MCF 10A (cell line): ENCODE results near the gene TYK2. TPM values are rescaled to one million over a fixed set of nuclear protein-coding genes. Genes with fewer than 3 reads are reported as not detected.

Experiments
- Bru-seq: library from RNA; stranded (reverse); fragments of 400-500 nt; gene quantifications from one replicate; lab custom pipeline; 2021; lab: Mats Ljungman, UMichigan
- BruChase-seq, 2 experiments: library from RNA; stranded (reverse); fragments of 400-500 nt; gene quantifications; one replicate each; lab custom pipeline; 2021; lab: Mats Ljungman, UMichigan
- BruUV-seq: library from RNA; stranded (reverse); fragments of 400-500 nt; replicated peaks from 2 replicates; lab custom pipeline; 2021; lab: Mats Ljungman, UMichigan
- CTCF ChIA-PET: fragments of 300-600 bp; sonication (Branson Sonifier 250); formaldehyde crosslinking; extraction: SDS; loops from one replicate; lab custom pipeline; 2021; ENCODE audit warnings: antibody characterized with exemption, inconsistent platforms; lab: Yijun Ruan, JAX
- POLR2A ChIA-PET: fragments of 300-600, 350-650 bp; sonication (Branson Sonifier 250); formaldehyde crosslinking; extraction: SDS; loops from one replicate; lab custom pipeline; 2020; ENCODE audit warnings: antibody characterized with exemption, inconsistent platforms; lab: Yijun Ruan, JAX
- DNase-seq: peaks from one replicate; pipeline ENCODE4 v3.0.0-alpha.2; 2018; ENCODE audit not compliant: unreplicated experiment
- H3K27ac Mint-ChIP-seq: one replicate; pipeline ENCODE4 v1.8.0; 2022; ENCODE audit warnings: mild to moderate bottlenecking, low read depth, mixed read lengths; ENCODE audit not compliant: unreplicated experiment
- H3K27me3 Mint-ChIP-seq: one replicate; pipeline ENCODE4 v1.8.0; 2022; ENCODE audit warnings: mixed read lengths; ENCODE audit not compliant: insufficient read depth, unreplicated experiment
- H3K36me3 Mint-ChIP-seq: one replicate; pipeline ENCODE4 v1.8.0; 2022; ENCODE audit warnings: mild to moderate bottlenecking, moderate library complexity, mixed read lengths; ENCODE audit not compliant: insufficient read depth, unreplicated experiment
- H3K4me1 Mint-ChIP-seq: one replicate; pipeline ENCODE4 v1.8.0; 2022; ENCODE audit warnings: mixed read lengths; ENCODE audit not compliant: insufficient read depth, unreplicated experiment
- H3K4me3 Mint-ChIP-seq: one replicate; pipeline ENCODE4 v1.8.0; 2022; ENCODE audit warnings: mild to moderate bottlenecking, moderate library complexity, mixed read lengths; ENCODE audit not compliant: unreplicated experiment
- H3K9me3 Mint-ChIP-seq: one replicate; pipeline ENCODE4 v1.8.0; 2022; ENCODE audit warnings: mixed read lengths; ENCODE audit not compliant: unreplicated experiment
- intact Hi-C: fragments of 100-400 bp; cut with micrococcal nuclease; formaldehyde crosslinking; loops from 2 replicates; pipeline ENCODE4 v1.14.1; 2022
- long read RNA-seq: library from polyadenylated mRNA; stranded (forward); transcript quantifications from one replicate; pipeline ENCODE4 v2.0.0, GENCODE V29; 2022
- total RNA-seq: library from RNA; stranded (reverse); gene quantifications from 2 replicates; pipeline ENCODE4 v1.2.3, GENCODE V29; 2022
- TF ChIP-seq, protein P1 (sequence below): fragments of 200-600 bp; IDR thresholded peaks from one replicate; pipeline ENCODE4 v1.8.0; 2022; ENCODE audit warnings: antibody characterized with exemption, mild to moderate bottlenecking; ENCODE audit not compliant: unreplicated experiment

TYK2 gene
- 75.0 and 83.7 TPM in 2 replicates for total RNA-seq
- Bru-seq, nascent RNA, result percentile 49 among the genes with signal in this experiment
- percentile 65 among the genes with signal in this experiment for BruChase-seq, experiment 1, labeled RNA remaining after a 6-hour chase
- BruChase-seq, experiment 2, labeled RNA remaining after a 2-hour chase, result percentile 54 among the genes with signal in this experiment
- long read RNA-seq, full-length matches to known transcripts, result 59 of 114 reads
- long read RNA-seq, partial matches to known transcripts, result 14 of 114 reads
- long read RNA-seq, other reads (novel, unspliced or antisense), result 41 of 114 reads

DNA sequence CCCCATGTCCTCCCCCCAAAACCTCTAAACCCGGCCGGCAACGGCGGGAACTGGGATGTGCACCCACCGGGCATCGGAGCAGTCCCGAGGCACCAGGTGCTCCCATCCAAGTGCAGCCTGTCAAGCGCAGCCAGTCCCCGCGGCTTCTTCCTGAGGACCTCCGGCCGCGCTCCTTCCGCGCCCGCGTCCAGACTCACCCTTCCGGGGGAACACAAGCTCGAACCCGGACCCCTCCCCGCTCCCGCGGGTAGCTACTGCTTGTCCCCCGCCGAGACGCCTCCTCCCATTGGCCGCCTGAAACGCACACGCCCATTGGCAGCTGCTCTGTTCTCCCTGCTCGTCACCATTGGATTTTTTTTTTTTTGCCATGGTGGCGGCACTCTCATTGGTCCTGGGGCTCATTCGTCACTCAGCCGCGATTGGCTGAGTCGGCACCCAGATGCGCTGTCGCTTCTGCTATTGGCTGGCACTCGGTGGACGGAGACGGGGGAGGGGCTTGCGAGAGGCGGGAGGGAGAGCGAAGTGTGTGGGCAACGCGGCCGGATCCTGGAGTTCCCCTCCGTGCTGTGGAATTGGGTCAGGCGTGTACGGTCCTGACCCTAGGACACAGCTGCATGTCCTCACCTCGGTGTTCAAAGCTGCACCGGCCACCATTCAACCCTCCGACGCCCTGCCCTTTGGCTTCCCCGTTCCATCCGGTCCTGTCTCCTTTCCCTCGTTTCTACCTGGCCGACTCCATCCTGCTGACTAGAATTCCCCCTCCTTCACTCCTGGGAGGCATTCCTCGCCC lies at the start of gene TYK2:
TSS of gene TYK2 (minus strand) at position 260 of the 790 bp plus-strand sequence. CDS start 2,166 bp downstream, outside the sequence.
- POLR2A ChIA-PET, result interaction anchor here (0.7 to 2.5 kb wide), 22 partner anchors 8 to 1936 kb away, joined by 3 to 51 read pairs (median 4); partner anchors contain the start of genes CDC37, ICAM1, ICAM4 and MRPL4

DNA sequence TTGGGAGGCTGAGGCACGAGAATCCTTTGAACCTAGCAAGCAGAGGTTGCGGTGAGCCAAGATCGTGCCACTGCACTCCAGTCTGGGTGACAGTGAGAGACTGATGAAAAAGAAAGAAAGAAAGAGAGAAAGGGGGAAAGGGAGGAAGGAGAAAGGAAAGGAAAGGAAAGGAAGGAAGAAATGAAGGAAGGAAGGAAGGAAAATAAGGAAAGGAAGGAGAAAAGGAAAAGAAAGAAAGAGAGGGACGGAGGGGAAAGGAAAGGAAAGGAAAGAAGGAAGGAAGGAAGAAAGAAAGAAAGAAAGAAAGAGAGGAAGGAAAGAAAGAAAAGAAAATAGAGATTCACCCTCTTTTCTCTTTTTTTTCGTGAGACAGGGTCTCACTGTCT lies 48.6 kb upstream of the TYK2 start:
- Mint-ChIP-seq H3K9me3 (no peaks in the 10 kb centered on the region), H3K4me3 (no peak overlapping the region), H3K36me3 (peaks cover 6% of the 10 kb centered on the region), H3K27me3 (peaks cover 34% of the 10 kb centered on the region), H3K27ac (no peak overlapping the region), H3K4me1 (peaks cover 5% of the 10 kb centered on the region)
- ChIA-PET CTCF (interaction anchor here (2.0 kb wide), 1 partner anchor 15 kb away, joined by 6 read pairs; no protein-coding TSS in a partner anchor), POLR2A (no interaction called here)
- TF ChIP-seq, protein P1, sequence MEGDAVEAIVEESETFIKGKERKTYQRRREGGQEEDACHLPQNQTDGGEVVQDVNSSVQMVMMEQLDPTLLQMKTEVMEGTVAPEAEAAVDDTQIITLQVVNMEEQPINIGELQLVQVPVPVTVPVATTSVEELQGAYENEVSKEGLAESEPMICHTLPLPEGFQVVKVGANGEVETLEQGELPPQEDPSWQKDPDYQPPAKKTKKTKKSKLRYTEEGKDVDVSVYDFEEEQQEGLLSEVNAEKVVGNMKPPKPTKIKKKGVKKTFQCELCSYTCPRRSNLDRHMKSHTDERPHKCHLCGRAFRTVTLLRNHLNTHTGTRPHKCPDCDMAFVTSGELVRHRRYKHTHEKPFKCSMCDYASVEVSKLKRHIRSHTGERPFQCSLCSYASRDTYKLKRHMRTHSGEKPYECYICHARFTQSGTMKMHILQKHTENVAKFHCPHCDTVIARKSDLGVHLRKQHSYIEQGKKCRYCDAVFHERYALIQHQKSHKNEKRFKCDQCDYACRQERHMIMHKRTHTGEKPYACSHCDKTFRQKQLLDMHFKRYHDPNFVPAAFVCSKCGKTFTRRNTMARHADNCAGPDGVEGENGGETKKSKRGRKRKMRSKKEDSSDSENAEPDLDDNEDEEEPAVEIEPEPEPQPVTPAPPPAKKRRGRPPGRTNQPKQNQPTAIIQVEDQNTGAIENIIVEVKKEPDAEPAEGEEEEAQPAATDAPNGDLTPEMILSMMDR, result no peak
- no peak for DNase-seq
- BruUV-seq, result no TSS peak
- intact Hi-C loops, result no loop called here

More for the DNA sequence above, at the start of gene TYK2:
- CTCF ChIA-PET, result interaction anchor here (0.6 to 2.5 kb wide), 11 partner anchors 8 to 121 kb away, joined by 3 to 9 read pairs (median 4); partner anchors contain the start of gene ICAM1
- H3K4me3 Mint-ChIP-seq, result peak within 1 kb of the TSS; percentile 89
- no peaks in the 10 kb centered on the region for H3K27me3 Mint-ChIP-seq
- TF ChIP-seq, protein P1, result no peak
- BruUV-seq, result no TSS peak
- H3K9me3 Mint-ChIP-seq, result no peaks in the 10 kb centered on the region
- peak; percentile 100 for DNase-seq
- H3K36me3 Mint-ChIP-seq, result peaks cover 21% of the 10 kb centered on the region
- H3K27ac Mint-ChIP-seq, result peak within 1 kb of the TSS; percentile 80
- intact Hi-C loops, result loop anchor here (2.0 to 5.0 kb wide), 2 partner anchors 48 to 112 kb away; partner anchors contain the start of gene RAVER1
- H3K4me1 Mint-ChIP-seq, result peaks cover 6% of the 10 kb centered on the region

DNA sequence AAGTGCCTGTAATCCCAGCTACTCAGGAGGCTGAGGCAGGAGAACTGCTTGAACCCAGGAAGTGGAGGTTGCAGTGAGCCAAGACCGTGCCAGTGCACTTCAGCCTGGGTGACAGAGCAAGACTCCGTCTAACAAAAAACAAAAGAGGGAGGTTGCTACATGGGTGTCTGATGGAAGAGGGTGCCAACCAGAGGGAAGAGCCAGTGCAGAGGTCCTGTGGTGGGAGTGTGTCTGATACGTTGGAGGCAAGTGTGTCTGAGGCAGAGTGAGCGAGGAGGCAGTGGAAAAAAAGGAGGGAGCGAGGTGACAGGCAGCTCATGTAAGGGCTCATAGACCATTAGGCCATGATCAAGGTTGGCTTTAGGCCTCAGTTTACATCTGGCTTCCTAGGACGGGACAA lies 46.8 kb upstream of the TYK2 start:
- H3K9me3 Mint-ChIP-seq, result no peaks in the 10 kb centered on the region
- ChIA-PET CTCF (interaction anchor here (0.7 to 1.3 kb wide), 2 partner anchors 9 to 177 kb away, joined by 3 to 4 read pairs; no protein-coding TSS in a partner anchor), POLR2A (interaction anchor here (1.4 kb wide), 1 partner anchor 24 kb away, joined by 3 read pairs; the partner anchor contains the start of gene CDC37)

More for the DNA sequence above, 46.8 kb upstream of the TYK2 start:
- peaks cover 5% of the 10 kb centered on the region for H3K4me1 Mint-ChIP-seq
- TF ChIP-seq, protein P1, result no peak
- no peak for DNase-seq
- no TSS peak for BruUV-seq
- peaks cover 6% of the 10 kb centered on the region for H3K36me3 Mint-ChIP-seq
- no peak overlapping the region for H3K27ac Mint-ChIP-seq
- intact Hi-C loops, result no loop called here
- peaks cover 43% of the 10 kb centered on the region for H3K27me3 Mint-ChIP-seq
- H3K4me3 Mint-ChIP-seq, result no peak overlapping the region
